Fibroblast of skin of right biceps (primary cell): Measurements from ENCODE around the gene ATF7.
A peak's percentile ranks its signal among the peaks of the same experiment; 100 is the strongest.
"Not testable (repeated sequence)": the region's sequence is repeated elsewhere in the genome, so short reads cannot be mapped to it uniquely, and the experiment has no call there.

ENCODE experiments used
- DNase-seq: peaks from one replicate; pipeline ENCODE4 v3.0.0-alpha.2; 2013

Gene ATF7

DNA sequence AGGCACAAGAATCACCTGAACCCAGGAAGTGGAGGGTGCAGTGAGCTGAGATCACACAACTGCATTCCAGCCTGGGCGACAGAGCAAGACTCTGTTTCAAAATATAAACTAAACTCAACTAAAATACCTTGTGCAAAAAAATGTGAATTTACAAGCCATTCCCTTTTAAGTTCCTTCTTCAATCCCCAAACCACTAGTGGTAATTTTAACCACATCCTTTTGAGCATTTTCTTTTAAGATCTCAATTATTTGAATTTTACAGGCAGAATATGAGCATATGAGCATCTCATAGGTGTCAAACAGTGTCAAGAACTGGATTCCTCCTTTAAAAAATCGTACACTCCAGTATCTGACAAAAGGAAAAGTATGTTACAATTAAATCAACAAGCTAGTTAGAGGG is 61.9 kb downstream of the ATF7 start:
- DNase-seq, result no peak

DNA sequence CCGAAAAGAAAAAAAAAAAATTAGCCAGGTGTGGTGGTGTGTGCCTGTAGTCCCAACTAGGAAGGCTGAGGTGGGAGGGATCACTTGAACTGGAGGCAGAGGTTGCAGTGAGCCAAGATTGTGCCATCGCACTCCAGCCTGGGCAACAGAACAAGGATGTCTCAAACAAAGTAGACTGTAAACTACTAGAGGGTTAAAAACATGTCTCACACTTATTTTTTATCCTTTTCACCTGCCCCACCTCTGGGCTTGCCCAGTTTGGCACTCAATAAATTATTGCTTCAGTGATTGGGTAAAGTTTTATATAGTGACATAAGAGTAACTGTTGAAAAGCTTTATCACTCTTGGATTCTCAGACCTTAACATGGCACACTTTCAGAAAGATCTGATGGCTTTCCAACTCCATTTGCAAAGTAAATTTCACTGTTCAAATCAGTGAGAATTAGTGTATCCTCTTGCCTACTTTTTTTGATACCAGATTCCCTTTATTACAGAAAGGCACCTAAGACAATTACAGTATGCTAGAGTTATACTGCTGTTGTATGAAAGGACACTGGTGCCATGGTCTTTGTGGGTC is 62.6 kb downstream of the ATF7 start:
- no peak for DNase-seq

- DNase-seq, result peak; percentile 92
Observed at GRCh38 chr12:53561590-53561953, 64.6 kb downstream of the ATF7 start.

DNA sequence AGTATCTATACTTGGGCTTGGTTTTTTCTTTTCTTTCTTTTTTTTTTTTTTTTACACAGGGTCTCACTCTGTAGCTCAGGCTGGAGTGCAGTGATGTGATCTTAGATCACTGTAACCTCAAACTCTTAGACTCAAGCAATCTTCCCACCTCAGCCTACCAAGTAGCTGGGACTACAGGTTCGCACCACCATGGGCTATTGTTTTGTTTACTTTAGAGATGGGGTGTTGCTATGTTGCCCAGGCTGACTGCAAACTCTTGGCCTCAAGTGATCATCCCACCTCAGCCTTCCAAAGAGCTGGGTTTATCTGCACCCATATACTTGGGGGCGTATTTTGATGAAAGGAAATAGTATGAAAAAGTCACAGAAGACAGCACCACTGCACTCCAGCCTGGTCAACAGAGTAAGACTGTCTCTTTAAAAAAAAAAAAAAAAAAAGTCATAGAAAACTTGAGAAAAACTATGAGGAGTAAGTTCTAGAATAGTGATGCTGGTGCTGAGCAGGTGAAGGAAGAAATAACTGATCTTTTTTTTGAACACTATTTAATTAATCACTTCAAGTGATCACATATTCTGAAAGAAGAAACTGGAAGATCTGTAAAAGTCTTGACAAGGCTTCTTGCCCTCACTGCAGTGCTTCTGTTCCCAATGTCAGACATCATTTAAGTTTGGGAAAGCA is 65.1 kb downstream of the ATF7 start:
- DNase-seq, result no peak

- peak; percentile 87 for DNase-seq
Observed at GRCh38 chr12:53560351-53560750, 65.8 kb downstream of the ATF7 start.

DNA sequence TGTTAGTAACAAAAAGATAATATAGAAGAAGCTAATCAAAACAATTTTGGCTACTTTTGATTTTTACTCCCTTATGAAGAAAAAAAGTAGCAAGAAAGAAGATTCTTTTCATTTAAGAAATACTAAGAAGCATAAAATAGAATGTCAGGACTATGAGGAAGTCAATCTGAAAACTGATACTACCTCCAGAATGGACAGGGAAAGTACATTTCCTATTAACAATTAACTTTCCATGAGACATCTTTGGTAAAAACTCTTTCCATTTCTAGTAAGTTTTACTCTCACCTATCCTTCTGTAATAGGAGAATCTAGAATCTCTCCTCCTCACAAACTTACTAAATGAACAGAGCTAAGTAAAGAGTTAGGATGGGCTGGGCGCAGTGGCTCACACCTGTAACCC is 67.6 kb downstream of the ATF7 start:
- no peak for DNase-seq

GRCh38 chr12:53552361-53553327 is 73.5 kb downstream of the ATF7 start:
- no peak for DNase-seq

- no peak for DNase-seq
Observed at GRCh38 chr12:53551889-53552291, 74.3 kb downstream of the ATF7 start.

GRCh38 chr12:53550595-53550994 is 75.6 kb downstream of the ATF7 start:
- peak; percentile 67 for DNase-seq

DNA sequence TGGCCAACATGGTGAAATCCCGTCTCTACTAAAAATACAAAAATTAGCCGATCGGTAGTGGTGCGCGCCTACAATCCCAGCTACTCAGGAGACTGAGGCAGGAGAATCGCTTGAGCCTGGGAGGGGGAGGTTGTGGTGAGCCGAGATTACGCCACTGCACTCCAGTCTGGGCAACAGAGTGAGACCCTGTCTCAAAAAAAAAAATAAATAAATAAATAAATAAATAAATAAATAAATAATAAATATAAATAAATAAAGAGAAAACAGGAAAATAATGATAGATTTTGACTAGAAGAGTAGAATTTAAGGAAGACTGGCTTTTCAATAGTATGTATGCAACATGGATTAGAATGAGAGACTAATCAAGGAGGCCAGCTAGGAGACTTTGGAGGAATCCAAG is 76.1 kb downstream of the ATF7 start:
- DNase-seq, result not testable (repeated sequence)

DNA sequence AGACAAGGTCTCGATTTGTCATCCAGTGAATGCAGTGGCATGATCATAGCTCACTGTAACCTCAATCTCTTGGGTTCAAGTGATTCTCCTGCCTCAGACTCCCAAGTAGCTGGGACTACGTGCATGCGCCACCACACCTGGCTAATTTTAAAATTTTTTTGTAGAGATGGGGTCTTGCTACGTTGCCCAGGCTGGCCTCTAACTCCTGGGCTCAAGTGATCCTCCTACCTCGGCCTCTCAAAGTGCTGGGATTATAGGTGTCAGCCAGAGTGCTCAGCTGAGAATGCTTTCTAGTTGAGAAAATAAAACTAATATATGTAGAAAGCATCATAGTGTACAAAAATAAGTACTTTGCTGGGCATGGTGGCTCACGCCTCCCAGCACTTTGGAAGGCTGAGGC is 77.8 kb downstream of the ATF7 start:
- not testable (repeated sequence) for DNase-seq

DNA sequence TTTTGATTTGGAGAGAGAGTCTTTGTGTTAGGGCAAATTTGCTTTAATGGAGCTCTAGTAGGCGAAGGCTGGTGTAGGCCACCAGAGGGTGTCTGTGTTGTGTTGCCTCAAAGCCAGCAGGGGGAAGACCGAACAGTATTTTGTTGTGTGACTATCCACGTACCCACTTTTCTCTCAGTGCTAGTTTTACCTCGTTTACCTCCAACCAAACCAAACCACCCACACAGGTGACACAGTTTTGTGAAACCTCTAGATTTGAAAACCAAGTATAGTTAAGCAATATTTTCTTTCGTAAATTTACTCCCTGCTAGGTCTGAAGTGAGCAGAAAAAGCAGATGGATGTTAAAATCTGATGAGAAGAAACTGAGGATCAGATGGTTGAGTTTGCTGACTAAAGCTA is 82.6 kb downstream of the ATF7 start:
- DNase-seq, result peak; percentile 70

GRCh38 chr12:53539526-53539925 is 86.7 kb downstream of the ATF7 start:
- no peak for DNase-seq

- DNase-seq, result no peak
Observed at GRCh38 chr12:53538209-53538689, 87.9 kb downstream of the ATF7 start.

- DNase-seq, result no peak
Observed at GRCh38 chr12:53536962-53537361, 89.2 kb downstream of the ATF7 start.

GRCh38 chr12:53533471-53533870 is 92.7 kb downstream of the ATF7 start:
- no peak for DNase-seq

GRCh38 chr12:53532524-53533445 is 93.4 kb downstream of the ATF7 start:
- no peak for DNase-seq

GRCh38 chr12:53532021-53532420 is 94.2 kb downstream of the ATF7 start:
- DNase-seq, result no peak

DNA sequence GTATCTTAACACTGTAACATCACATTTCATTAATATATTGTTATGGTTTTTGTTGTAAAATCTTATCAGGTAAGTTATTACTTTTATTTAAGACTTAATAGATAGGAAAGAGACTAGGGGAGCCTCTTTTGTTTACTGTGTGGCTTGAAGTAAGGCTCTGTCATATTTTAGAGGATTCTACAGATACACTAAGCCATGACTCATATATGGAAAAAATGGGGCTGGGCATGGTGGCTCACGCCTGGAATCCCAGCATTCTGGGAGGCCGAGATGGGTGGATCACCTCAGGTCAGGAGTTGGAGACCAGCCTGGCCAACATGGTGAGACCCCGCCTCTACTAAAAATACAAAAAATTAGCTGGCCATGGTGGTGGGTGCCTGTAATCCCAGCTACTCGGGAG is 95.3 kb downstream of the ATF7 start:
- DNase-seq, result peak; percentile 43

DNA sequence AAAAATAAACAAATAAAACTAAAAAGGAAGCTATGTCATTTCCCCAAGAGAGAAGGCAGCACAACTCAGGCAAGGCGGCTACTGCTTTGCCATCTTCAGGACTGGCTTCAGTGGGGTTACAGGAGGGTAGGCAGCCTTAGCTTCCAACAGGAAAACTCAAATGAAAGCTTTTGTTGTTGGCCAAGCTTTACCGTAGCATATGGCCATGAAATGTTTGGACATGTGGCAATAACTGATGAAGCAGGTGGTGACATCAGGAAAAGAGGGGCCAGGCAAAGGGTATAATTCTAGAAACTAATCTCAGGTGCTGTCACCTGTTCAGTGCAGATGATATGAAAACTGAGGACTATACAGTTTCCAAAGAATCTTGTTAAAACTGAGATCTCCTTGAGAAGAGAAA is 96.1 kb downstream of the ATF7 start:
- DNase-seq, result no peak

DNA sequence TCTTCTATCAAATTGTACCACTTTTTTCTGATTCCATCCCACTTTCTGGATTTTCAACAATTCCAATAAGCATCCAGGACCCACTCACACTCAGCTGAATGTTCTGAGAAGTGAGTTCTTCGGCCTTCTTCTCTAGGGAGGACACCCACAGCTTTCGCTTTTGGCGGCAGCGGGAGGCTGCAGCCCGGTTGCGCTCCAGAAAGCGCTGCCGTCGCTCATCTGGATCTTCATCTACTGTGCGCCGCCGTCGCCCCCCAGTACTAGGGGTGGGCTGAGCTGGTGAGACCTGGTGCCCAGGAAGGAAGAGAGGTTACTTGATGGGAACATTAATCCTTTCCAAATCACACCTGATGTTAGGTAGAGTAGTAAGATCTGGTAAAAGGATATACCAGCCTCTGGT is 101.7 kb downstream of the ATF7 start:
- DNase-seq, result no peak

DNA sequence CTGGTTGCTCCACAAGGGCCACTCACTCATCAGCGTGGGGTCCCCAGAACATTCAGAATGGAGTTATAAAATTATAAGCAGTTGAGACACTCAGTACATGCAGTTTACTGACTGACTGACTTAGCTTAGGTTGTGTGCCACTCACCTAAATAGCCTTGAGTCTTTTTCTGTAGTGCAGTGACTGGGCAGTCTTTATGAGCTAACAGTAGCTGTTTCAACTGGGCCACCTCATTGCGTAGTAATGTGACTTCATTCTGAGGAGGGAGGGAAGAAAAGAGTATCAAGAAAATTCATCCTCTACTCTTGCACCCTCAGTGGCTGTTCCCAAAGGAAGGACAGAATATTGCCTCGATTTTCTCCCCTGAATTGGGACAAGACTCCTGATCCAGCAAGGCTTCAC is 103.1 kb downstream of the ATF7 start:
- no peak for DNase-seq

GRCh38 chr12:53518381-53518780 is 107.8 kb downstream of the ATF7 start:
- peak; percentile 31 for DNase-seq
